ENCODE results near the gene EXOC3L1.

DNA sequence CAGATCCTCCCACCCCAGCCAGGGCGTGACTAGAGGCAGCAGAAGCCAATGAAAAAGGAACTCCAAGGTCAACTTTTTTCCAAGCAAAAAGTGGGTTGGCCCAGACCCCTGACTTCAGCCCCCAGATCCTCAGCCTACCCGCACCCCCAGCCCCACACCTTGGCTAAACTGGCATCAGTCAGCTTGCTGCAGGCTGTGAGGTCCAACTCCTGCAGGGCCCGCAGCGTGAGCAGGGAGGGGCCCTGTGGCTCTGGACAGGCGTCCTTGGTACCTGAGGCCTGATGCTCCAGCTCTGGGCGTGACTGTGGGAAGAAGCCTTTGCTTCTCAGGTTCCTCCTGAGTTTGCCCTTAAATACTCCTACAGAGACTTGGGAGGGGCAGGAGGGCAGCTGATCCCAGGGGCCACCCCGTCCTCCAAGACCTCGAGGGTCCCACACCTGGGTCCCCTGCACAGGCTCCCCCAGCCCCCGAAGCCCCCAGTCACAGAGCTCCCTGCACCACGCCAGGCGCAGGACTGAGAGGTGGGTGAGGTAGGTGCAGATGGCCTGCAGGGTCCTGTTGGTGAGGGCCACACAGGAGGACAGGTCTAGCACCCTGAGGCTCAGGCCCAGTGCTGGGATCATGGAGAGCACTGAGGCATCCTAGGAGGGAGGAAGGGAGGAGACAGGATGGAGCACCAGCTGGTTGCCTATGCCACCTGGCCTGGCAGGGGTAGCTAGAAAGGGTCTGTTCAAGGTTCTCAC, 18.4 kb upstream of the EXOC3L1 start:
- no peak for TF ChIP-seq POLR2A (IDR thresholded peaks at IDR 0.05; ENCODE audit: extremely low read depth, insufficient read length)
- TF ChIP-seq, protein P1, sequence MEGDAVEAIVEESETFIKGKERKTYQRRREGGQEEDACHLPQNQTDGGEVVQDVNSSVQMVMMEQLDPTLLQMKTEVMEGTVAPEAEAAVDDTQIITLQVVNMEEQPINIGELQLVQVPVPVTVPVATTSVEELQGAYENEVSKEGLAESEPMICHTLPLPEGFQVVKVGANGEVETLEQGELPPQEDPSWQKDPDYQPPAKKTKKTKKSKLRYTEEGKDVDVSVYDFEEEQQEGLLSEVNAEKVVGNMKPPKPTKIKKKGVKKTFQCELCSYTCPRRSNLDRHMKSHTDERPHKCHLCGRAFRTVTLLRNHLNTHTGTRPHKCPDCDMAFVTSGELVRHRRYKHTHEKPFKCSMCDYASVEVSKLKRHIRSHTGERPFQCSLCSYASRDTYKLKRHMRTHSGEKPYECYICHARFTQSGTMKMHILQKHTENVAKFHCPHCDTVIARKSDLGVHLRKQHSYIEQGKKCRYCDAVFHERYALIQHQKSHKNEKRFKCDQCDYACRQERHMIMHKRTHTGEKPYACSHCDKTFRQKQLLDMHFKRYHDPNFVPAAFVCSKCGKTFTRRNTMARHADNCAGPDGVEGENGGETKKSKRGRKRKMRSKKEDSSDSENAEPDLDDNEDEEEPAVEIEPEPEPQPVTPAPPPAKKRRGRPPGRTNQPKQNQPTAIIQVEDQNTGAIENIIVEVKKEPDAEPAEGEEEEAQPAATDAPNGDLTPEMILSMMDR (IDR thresholded peaks at IDR 0.05; ENCODE audit: low read depth, low read length), result no peak
- TF ChIP-seq, protein P2, sequence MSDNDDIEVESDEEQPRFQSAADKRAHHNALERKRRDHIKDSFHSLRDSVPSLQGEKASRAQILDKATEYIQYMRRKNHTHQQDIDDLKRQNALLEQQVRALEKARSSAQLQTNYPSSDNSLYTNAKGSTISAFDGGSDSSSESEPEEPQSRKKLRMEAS (IDR thresholded peaks at IDR 0.05; ENCODE audit: low read depth, low read length), result no peak

Measured in NB4 (cell line).